Adrenal gland (tissue), 12 donors: ENCODE measurements around the gene CNTNAP2. TPM values are rescaled to one million over a fixed set of nuclear protein-coding genes. Genes with fewer than 3 reads are reported as not detected.

Source experiments
- DNase-seq, 7 donors: peaks; one replicate each; pipeline ENCODE4 v3.0.0-alpha.2; 2019 to 2020
- H3K27ac ChIP-seq, 5 donors: fragments of 200-600 bp; sonication (generic) in 4 of 5; 1 replicate in 3 of 5; 2 replicates in 2 of 5; pipeline versions ENCODE4 v1.5.1 to v1.8.0; 2016 to 2020; ENCODE audit warnings: mild to moderate bottlenecking in 1 of 5
- H3K27me3 ChIP-seq: fragments of 200-600 bp; 2 replicates; pipeline ENCODE4 v1.8.0; 2021
- H3K36me3 ChIP-seq, 2 donors: fragments of 200-600 bp; replicated peaks in 1 of 2; 1 replicate in 1 of 2; 2 replicates in 1 of 2; pipeline versions ENCODE4 v1.5.1 to v1.8.0; 2018 to 2022
- H3K4me1 ChIP-seq, 2 donors: fragments of 200-600 bp; replicated peaks in 1 of 2; 1 replicate in 1 of 2; 2 replicates in 1 of 2; pipeline versions ENCODE4 v1.5.1 to v1.8.0; 2018 to 2021
- H3K4me3 ChIP-seq, 4 donors: fragments of 200-600 bp; sonication (generic) in 3 of 4; one replicate each; pipeline ENCODE4 v1.5.1; 2016 to 2018
- H3K9me3 ChIP-seq, 3 donors: fragments of 200-600 bp; sonication (generic) in 1 of 3; replicated peaks in 1 of 3; 1 replicate in 2 of 3; 2 replicates in 1 of 3; pipeline versions ENCODE4 v1.5.1 to v1.8.0; 2016 to 2021
- POLR2A ChIP-seq, 2 donors: fragments of 450-650 bp; IDR thresholded peaks; one replicate each; pipeline ENCODE4 v1.6.1; 2017; ENCODE audit warnings: antibody characterized with exemption in 2 of 2, mild to moderate bottlenecking in 2 of 2, moderate library complexity in 1 of 2
- WGBS, 4 donors: extraction: QIAGEN DNeasy Blood & Tissue Kit in 2 of 4; methylation state at CpG; one replicate each; pipeline versions ENCODE4 v1.1.5 to v1.1.7; 2013 to 2017; 5-methylcytosine and 5-hydroxymethylcytosine counted together
- intact Hi-C, 2 donors: fragments of 100-400 bp; cut with DNase I; formaldehyde crosslinking; loops; one replicate each; pipeline versions ENCODE4 v1.14.1 to v1.15.0; 2022 to 2023
- polyA plus RNA-seq, 3 donors: library from polyadenylated mRNA; stranded (reverse); fragments of 200-250 nt in 2 of 3; fragments of 350-450 nt in 1 of 3; fragmentation: Illumina TruSeq in 1 of 3; extraction: RNeasy Lipid Tissue Mini Kit (QIAGEN cat#74804) in 1 of 3; gene quantifications; one replicate each; pipeline ENCODE4 v1.2.3, GENCODE V29; 2013 to 2014
- total RNA-seq, 9 donors: library from RNA; depleted of rRNA in 4 of 9; stranded (reverse); fragments of >200 nt in 4 of 9; fragments of 120-200 nt in 1 of 9; fragmentation: NEBNext Ultra II Directional in 1 of 9; extraction: Animal tissue kit (Norgen Biotek cat#: 25700) in 1 of 9; gene quantifications; one replicate each; pipeline versions ENCODE4 v1.1.0 to v1.2.4, GENCODE V29; 2013 to 2023
- TF ChIP-seq, protein P1 (sequence below), 6 experiments: fragments of 450-650 bp in 4 of 6; fragments of 200-600 bp in 2 of 6; sonication (generic) in 1 of 6; IDR thresholded peaks; 1 replicate in 5 of 6; 2 replicates in 1 of 6; pipeline versions ENCODE4 v1.5.1 to v1.8.0; 2016 to 2021; ENCODE audit warnings: antibody characterized with exemption in 6 of 6, mild to moderate bottlenecking in 2 of 6, moderate library complexity in 1 of 6
- donor health status: healthy with polysubstance abuse.
- donor health status: Bipolar disorder and iron deficiency.
- donor health status: DM: yes; HTN: yes; CAD: no.
- donor health status: DM: no; HTN: no; CAD: no.
- donor health status: DM: no; HTN: no; CAD: no.
- donor health status: DM: yes; HTN: yes; CAD: no.

Gene CNTNAP2
- total and polyA plus RNA-seq, 12 donors: 0.14 to 6.3 (median 1.8) TPM; not detected in 2

DNA sequence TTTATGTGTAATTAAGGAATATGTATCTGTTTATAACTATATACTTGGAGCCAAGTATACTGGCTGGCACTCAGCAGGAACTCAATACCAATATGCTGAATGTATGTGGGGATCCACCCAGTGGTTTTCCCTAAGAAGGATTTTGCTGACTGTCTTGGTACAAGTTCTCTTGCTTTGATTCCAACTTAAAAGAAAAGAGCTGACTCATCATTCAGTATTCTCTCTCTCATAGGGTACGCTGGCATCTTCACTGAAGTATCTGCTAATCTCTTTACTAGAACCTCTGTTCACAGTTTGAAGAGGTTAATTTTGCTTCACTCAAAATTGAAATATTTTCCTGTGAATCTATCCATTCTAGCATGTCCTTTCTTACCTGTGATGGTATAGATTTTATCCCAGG lies 1044.8 kb downstream of the CNTNAP2 start:
- H3K27ac ChIP-seq: no peak overlapping the region
- H3K4me1 ChIP-seq: no peaks in the 10 kb centered on the region
- no peaks in the 10 kb centered on the region for H3K27me3 ChIP-seq
- DNase-seq: no peak
- H3K36me3 ChIP-seq: no peaks in the 10 kb centered on the region
- 75 to 90% (median 87%) methylated on average over 1 of the region's 1 CpG for WGBS, 4 donors
- peaks cover 0 to 3% (median 0%) of the 10 kb centered on the region in 3 donors for H3K9me3 ChIP-seq
- intact Hi-C loops: no loop called here
- no peak overlapping the region for H3K4me3 ChIP-seq
- TF ChIP-seq, protein P1, sequence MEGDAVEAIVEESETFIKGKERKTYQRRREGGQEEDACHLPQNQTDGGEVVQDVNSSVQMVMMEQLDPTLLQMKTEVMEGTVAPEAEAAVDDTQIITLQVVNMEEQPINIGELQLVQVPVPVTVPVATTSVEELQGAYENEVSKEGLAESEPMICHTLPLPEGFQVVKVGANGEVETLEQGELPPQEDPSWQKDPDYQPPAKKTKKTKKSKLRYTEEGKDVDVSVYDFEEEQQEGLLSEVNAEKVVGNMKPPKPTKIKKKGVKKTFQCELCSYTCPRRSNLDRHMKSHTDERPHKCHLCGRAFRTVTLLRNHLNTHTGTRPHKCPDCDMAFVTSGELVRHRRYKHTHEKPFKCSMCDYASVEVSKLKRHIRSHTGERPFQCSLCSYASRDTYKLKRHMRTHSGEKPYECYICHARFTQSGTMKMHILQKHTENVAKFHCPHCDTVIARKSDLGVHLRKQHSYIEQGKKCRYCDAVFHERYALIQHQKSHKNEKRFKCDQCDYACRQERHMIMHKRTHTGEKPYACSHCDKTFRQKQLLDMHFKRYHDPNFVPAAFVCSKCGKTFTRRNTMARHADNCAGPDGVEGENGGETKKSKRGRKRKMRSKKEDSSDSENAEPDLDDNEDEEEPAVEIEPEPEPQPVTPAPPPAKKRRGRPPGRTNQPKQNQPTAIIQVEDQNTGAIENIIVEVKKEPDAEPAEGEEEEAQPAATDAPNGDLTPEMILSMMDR (IDR thresholded peaks at IDR 0.05): no peak
- no peak for TF ChIP-seq POLR2A (IDR thresholded peaks at IDR 0.05)

DNA sequence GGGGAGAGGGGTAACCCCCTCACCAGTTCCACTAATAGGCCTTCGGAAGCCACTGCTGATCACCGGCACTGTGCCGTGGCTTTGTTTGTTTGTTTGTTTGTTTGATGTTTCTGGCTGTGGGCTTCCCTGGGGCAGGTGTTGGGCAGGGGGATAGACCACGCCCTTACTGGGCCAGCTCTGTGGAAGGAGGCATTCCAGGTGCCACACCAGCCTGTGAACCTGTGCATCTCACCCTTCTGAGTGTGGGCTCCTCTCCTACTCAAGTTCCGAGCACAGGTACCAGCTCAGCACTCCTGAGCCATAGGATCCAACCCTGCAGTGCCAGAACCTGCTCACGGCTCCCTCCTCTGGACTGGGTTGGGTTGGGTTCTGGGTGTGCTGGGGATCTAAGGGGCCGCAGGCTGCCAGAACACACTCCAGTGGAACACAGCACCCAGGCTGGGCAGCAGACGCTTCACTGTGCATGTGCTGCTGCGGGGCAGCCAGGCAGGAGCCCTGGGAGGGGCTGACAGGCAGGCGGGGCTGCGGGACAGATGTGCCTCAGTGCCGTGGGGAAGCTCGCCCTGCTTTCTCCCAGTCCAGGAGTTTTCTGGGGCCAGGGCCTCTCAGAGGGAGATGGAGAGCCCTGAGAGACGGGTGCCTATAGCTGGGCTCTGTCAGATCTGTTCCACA lies 1053.9 kb downstream of the CNTNAP2 start:
- no peak for DNase-seq
- Histone ChIP-seq H3K27me3 (no peaks in the 10 kb centered on the region), H3K9me3 (no peaks in the 10 kb centered on the region), H3K4me3 (no peak overlapping the region), H3K27ac (no peak overlapping the region), H3K36me3 (no peaks in the 10 kb centered on the region), H3K4me1 (no peaks in the 10 kb centered on the region)
- WGBS, 4 donors: 65 to 77% (median 74%) methylated on average over 10 to 14 of the region's 14 CpGs
- intact Hi-C loops: no loop called here
- TF ChIP-seq POLR2A (IDR thresholded peaks at IDR 0.05): no peak
- TF ChIP-seq, protein P1 (IDR thresholded peaks at IDR 0.05): no peak

DNA sequence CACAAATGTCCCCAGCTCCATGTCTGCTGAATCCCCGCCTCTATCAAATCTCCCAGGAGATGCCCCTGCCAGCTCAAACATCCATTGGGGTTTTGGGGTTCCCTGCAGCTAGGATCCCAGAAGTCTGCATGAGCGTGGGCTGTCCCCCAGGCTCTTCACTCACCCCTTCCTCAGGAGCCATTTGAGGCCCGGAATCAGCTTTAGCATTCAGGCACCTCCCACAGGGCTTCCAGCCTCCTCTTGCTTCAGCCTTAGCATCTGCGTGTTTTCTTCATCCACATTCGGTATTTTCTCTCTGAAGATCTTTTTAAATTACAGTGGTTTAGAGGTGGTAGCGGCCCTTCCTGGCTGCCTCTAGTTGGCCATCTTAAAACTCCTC lies 1054.4 kb downstream of the CNTNAP2 start:
- no peak overlapping the region for H3K4me3 ChIP-seq
- H3K27me3 ChIP-seq: no peaks in the 10 kb centered on the region
- no peaks in the 10 kb centered on the region for H3K36me3 ChIP-seq
- no peak for DNase-seq
- WGBS, 4 donors: 54 to 80% (median 66%) methylated on average over 6 of the region's 6 CpGs
- intact Hi-C loops: no loop called here
- TF ChIP-seq, protein P1 (IDR thresholded peaks at IDR 0.05): no peak
- no peak for TF ChIP-seq POLR2A (IDR thresholded peaks at IDR 0.05)
- H3K9me3 ChIP-seq: no peaks in the 10 kb centered on the region
- H3K27ac ChIP-seq: no peak overlapping the region
- H3K4me1 ChIP-seq: no peaks in the 10 kb centered on the region

DNA sequence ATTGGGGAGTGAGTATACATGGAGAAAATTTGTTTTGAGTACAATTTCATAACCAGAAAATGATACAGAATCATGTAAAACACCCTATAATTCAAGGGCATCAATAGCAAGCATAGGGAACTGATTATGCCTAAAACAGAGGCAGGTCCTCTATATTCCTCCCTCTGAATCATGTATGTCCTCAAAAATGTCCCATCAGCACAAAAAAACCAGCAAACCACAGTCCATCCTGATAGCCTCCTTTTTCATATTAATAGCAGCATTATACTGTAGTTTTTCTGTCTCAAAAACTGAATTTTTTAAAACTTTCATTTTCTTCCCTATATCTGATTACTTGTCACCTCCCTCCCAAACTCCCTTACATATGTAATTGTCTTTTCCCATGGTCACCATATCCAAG lies 1057.3 kb downstream of the CNTNAP2 start:
- Histone ChIP-seq H3K4me1 (no peaks in the 10 kb centered on the region), H3K27ac (no peak overlapping the region), H3K27me3 (no peaks in the 10 kb centered on the region), H3K9me3 (no peaks in the 10 kb centered on the region), H3K4me3 (no peak overlapping the region), H3K36me3 (no peaks in the 10 kb centered on the region)
- no peak for DNase-seq
- intact Hi-C loops: no loop called here
- TF ChIP-seq, protein P1 (IDR thresholded peaks at IDR 0.05): no peak
- no peak for TF ChIP-seq POLR2A (IDR thresholded peaks at IDR 0.05)
